Duodenal mucosa (tissue), 2 donors: ENCODE data around the gene METRNL.
A peak's percentile ranks its signal among the peaks of the same experiment; 100 is the strongest.
"Not testable (repeated sequence)": the region's sequence is repeated elsewhere in the genome, so short reads cannot be mapped to it uniquely, and the experiment has no call there.

Experiments
- H3K27ac ChIP-seq: one replicate; pipeline ENCODE4 v1.7.0; 2013; ENCODE audit warnings: low read depth, low read length
- H3K27me3 ChIP-seq, 2 donors: one replicate each; pipeline ENCODE4 v1.7.0; 2013; ENCODE audit warnings: low read length in 2 of 2, control low read depth in 1 of 2; ENCODE audit not compliant: insufficient read depth in 2 of 2, control insufficient read depth in 1 of 2
- H3K36me3 ChIP-seq, 2 donors: one replicate each; pipeline ENCODE4 v1.7.0; 2013; ENCODE audit warnings: low read length in 2 of 2, control low read depth in 1 of 2; ENCODE audit not compliant: insufficient read depth in 2 of 2, control insufficient read depth in 1 of 2
- H3K4me1 ChIP-seq, 2 donors: one replicate each; pipeline ENCODE4 v1.7.0; 2013; ENCODE audit warnings: low read length in 2 of 2, control low read depth in 1 of 2; ENCODE audit not compliant: insufficient read depth in 2 of 2, control insufficient read depth in 1 of 2
- H3K4me3 ChIP-seq, 2 donors: one replicate each; pipeline ENCODE4 v1.7.0; 2013; ENCODE audit warnings: low read length in 2 of 2, low read depth in 1 of 2
- H3K9ac ChIP-seq, 2 donors: one replicate each; pipeline ENCODE4 v1.7.0; 2013; ENCODE audit warnings: low read length in 2 of 2, low read depth in 1 of 2
- H3K9me3 ChIP-seq, 2 donors: one replicate each; pipeline ENCODE4 v1.7.0; 2013; ENCODE audit warnings: low read length in 2 of 2, control low read depth in 1 of 2; ENCODE audit not compliant: control insufficient read depth in 1 of 2

The METRNL gene

GRCh38 chr17:83051396-83052240, 27.8 kb upstream of the METRNL start:
- peaks cover 13 to 26% of the 10 kb centered on the region in 2 donors for H3K4me1 ChIP-seq
- H3K4me3 ChIP-seq: peak overlapping the region; percentile 68 to 73
- H3K36me3 ChIP-seq: no peaks in the 10 kb centered on the region
- H3K27ac ChIP-seq: peak overlapping the region; percentile 82
- H3K9me3 ChIP-seq: no peaks in the 10 kb centered on the region
- H3K27me3 ChIP-seq: no peaks in the 10 kb centered on the region
- H3K9ac ChIP-seq: peak overlapping the region; percentile 63 to 91

- H3K27me3 ChIP-seq: no peaks in the 10 kb centered on the region
- peak overlapping the region; percentile 52 to 68 for H3K4me3 ChIP-seq
- H3K9me3 ChIP-seq: no peaks in the 10 kb centered on the region
- peak overlapping the region; percentile 73 for H3K27ac ChIP-seq
- peak overlapping the region; percentile 63 to 91 for H3K9ac ChIP-seq
- no peaks in the 10 kb centered on the region for H3K36me3 ChIP-seq
- peaks cover 13 to 26% of the 10 kb centered on the region in 2 donors for H3K4me1 ChIP-seq
Measured at GRCh38 chr17:83052241-83052564, 27.2 kb upstream of the METRNL start.

GRCh38 chr17:83053021-83053681, 26.3 kb upstream of the METRNL start:
- H3K27me3 ChIP-seq: no peaks in the 10 kb centered on the region
- peak overlapping the region; percentile 66 for H3K27ac ChIP-seq
- H3K36me3 ChIP-seq: no peaks in the 10 kb centered on the region
- peak overlapping the region in 1 of 2 donors; percentile 29 for H3K9ac ChIP-seq
- no peak overlapping the region for H3K4me3 ChIP-seq
- peaks cover 13 to 26% of the 10 kb centered on the region in 2 donors for H3K4me1 ChIP-seq
- H3K9me3 ChIP-seq: no peaks in the 10 kb centered on the region

- H3K4me3 ChIP-seq: no peak overlapping the region
Measured at GRCh38 chr17:83053739-83054451, 25.5 kb upstream of the METRNL start.

GRCh38 chr17:83054518-83055125, 24.8 kb upstream of the METRNL start:
- no peak overlapping the region for H3K4me3 ChIP-seq
- no peak overlapping the region for H3K9ac ChIP-seq
- no peak overlapping the region for H3K27ac ChIP-seq
- H3K36me3 ChIP-seq: no peaks in the 10 kb centered on the region
- no peaks in the 10 kb centered on the region for H3K27me3 ChIP-seq
- H3K4me1 ChIP-seq: peaks cover 13 to 26% of the 10 kb centered on the region in 2 donors
- no peaks in the 10 kb centered on the region for H3K9me3 ChIP-seq

More at GRCh38 chr17:83053739-83054451, 25.5 kb upstream of the METRNL start:
- Histone ChIP-seq H3K4me1 (peaks cover 13 to 26% of the 10 kb centered on the region in 2 donors), H3K9me3 (no peaks in the 10 kb centered on the region), H3K27me3 (no peaks in the 10 kb centered on the region), H3K27ac (peak overlapping the region; percentile 66), H3K9ac (peak overlapping the region in 1 of 2 donors; percentile 29), H3K36me3 (no peaks in the 10 kb centered on the region)

GRCh38 chr17:83055176-83055575, 24.2 kb upstream of the METRNL start:
- H3K4me1 ChIP-seq: peaks cover 13 to 26% of the 10 kb centered on the region in 2 donors
- not testable (repeated sequence) for H3K9ac ChIP-seq, H3K36me3 ChIP-seq, H3K27me3 ChIP-seq, H3K27ac ChIP-seq, H3K4me3 ChIP-seq, H3K9me3 ChIP-seq

- H3K9ac ChIP-seq: no peak overlapping the region
- no peaks in the 10 kb centered on the region for H3K27me3 ChIP-seq
- no peaks in the 10 kb centered on the region for H3K9me3 ChIP-seq
- no peak overlapping the region for H3K27ac ChIP-seq
- peaks cover 7 to 22% of the 10 kb centered on the region in 2 donors for H3K4me1 ChIP-seq
- no peaks in the 10 kb centered on the region for H3K36me3 ChIP-seq
- H3K4me3 ChIP-seq: no peak overlapping the region
Measured at GRCh38 chr17:83055911-83056582, 23.4 kb upstream of the METRNL start.

- no peaks in the 10 kb centered on the region for H3K36me3 ChIP-seq
- H3K4me3 ChIP-seq: no peak overlapping the region
- no peak overlapping the region for H3K27ac ChIP-seq
- H3K4me1 ChIP-seq: peaks cover 7 to 22% of the 10 kb centered on the region in 2 donors
- H3K27me3 ChIP-seq: no peaks in the 10 kb centered on the region
- no peaks in the 10 kb centered on the region for H3K9me3 ChIP-seq
- H3K9ac ChIP-seq: no peak overlapping the region
Measured at GRCh38 chr17:83056583-83057396, 22.6 kb upstream of the METRNL start.

- no peak overlapping the region for H3K27ac ChIP-seq
- no peak overlapping the region for H3K9ac ChIP-seq
- H3K27me3 ChIP-seq: no peaks in the 10 kb centered on the region
- H3K36me3 ChIP-seq: no peaks in the 10 kb centered on the region
- H3K4me1 ChIP-seq: peaks cover 2 to 18% of the 10 kb centered on the region in 2 donors
- no peaks in the 10 kb centered on the region for H3K9me3 ChIP-seq
- no peak overlapping the region for H3K4me3 ChIP-seq
Measured at GRCh38 chr17:83057397-83057761, 22.0 kb upstream of the METRNL start.
